Esophagus muscularis mucosa (tissue), 3 donors: ENCODE results near the gene RAB11FIP4.

Source experiments
- POLR2AphosphoS5 ChIP-seq, 2 donors: sonication (generic); formaldehyde crosslinking; IDR thresholded peaks; one replicate each; pipeline ENCODE4 v1.6.1; 2017; ENCODE audit warnings: antibody characterized with exemption in 2 of 2
- TF ChIP-seq, protein P1 (sequence below), 3 experiments: fragments of 200-600 bp in 2 of 3; fragments of 450-650 bp in 1 of 3; sonication (generic) in 2 of 3; IDR thresholded peaks; one replicate each; pipeline ENCODE4 v1.5.1; 2017 to 2019; ENCODE audit warnings: antibody characterized with exemption in 3 of 3, mild to moderate bottlenecking in 2 of 3, moderate library complexity in 1 of 3

DNA sequence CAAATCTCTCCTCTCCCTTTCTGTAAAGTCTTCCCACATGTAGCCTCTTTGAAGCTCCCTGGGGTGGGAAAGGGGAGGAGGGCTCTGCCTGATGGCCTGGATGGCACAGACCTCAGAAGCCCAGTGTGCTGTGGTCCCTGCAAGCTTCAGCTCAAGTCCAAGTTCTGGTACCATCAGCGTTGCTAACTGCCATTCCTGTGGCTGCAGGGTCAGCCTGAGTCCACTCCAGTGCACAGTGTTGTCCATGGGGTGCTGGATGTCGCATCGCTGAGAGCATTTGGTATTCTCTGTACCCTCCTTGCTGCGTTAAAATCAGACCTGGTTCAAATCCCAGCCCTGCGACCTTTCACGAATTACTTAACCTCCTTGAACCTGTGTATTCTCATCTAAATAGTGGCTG, 105.1 kb downstream of the RAB11FIP4 start:
- TF ChIP-seq, protein P1, sequence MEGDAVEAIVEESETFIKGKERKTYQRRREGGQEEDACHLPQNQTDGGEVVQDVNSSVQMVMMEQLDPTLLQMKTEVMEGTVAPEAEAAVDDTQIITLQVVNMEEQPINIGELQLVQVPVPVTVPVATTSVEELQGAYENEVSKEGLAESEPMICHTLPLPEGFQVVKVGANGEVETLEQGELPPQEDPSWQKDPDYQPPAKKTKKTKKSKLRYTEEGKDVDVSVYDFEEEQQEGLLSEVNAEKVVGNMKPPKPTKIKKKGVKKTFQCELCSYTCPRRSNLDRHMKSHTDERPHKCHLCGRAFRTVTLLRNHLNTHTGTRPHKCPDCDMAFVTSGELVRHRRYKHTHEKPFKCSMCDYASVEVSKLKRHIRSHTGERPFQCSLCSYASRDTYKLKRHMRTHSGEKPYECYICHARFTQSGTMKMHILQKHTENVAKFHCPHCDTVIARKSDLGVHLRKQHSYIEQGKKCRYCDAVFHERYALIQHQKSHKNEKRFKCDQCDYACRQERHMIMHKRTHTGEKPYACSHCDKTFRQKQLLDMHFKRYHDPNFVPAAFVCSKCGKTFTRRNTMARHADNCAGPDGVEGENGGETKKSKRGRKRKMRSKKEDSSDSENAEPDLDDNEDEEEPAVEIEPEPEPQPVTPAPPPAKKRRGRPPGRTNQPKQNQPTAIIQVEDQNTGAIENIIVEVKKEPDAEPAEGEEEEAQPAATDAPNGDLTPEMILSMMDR (IDR thresholded peaks at IDR 0.05) = no peak
- TF ChIP-seq POLR2AphosphoS5 (IDR thresholded peaks at IDR 0.05) = no peak
